NCI-H1417 treated with DMSO at 0.1 percent for 48 hours (cell line): ENCODE data around the gene ITPR1.
"Not testable (repeated sequence)": the region's sequence is repeated elsewhere in the genome, so short reads cannot be mapped to it uniquely, and the experiment has no call there.

Source experiments
- DNase-seq: peaks from one replicate; lab custom pipeline; 2025; lab: John Stamatoyannopoulos, UW

The ITPR1 gene

GRCh38 chr3:4758957-4759656 lies 266.0 kb downstream of the ITPR1 start:
- DNase-seq, result no peak

DNA sequence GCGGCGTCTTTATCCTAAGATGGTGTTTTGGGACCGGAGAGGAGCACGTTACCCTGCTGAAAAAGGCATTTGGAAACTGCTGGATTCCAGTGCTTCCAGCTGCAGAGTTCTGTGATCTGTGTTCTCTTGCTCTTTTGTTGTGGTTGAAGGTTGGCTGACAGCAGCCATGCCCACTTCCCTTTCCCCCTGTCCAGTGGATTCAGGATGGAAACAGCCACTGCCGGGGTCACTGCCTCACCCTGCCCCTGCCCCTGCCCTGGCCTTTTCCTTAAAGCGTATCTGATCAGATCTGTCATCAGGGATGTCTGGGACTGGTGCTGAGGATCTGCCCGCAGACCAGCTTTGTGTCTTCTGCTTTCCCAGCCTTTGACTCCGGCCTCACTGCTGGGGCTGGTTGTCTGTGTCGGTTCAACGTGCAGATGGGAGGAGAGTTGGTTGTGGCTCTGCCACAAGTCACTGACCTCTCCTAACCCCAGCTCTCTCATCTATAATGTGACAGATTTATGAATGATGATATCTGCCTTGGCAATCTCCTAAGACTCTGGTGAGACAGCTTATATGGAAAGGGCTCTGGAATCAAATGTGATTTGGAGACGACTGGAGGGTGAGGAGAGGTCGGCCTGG lies 266.7 kb downstream of the ITPR1 start:
- no peak for DNase-seq

DNA sequence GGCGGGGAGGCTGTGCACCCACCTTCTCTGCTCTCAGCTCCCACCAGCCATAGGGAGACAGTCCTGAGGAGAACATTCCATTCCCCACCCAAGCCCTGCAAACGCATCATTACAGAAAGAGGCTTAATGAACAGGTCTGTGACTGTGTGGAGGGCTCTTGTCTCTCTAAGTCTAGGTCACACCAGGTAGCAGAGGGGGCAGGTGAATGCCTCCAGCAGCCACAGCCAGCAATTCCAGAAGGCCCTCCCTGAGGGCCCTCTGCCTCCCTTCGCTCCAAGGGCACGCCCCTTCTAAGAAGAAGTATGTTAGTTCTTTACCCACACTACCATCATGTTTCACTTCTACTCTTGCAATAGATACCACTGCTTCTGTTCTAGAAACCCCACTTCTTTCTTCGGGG lies 268.6 kb downstream of the ITPR1 start:
- no peak for DNase-seq

GRCh38 chr3:4762481-4763230 lies 269.5 kb downstream of the ITPR1 start:
- not testable (repeated sequence) for DNase-seq

DNA sequence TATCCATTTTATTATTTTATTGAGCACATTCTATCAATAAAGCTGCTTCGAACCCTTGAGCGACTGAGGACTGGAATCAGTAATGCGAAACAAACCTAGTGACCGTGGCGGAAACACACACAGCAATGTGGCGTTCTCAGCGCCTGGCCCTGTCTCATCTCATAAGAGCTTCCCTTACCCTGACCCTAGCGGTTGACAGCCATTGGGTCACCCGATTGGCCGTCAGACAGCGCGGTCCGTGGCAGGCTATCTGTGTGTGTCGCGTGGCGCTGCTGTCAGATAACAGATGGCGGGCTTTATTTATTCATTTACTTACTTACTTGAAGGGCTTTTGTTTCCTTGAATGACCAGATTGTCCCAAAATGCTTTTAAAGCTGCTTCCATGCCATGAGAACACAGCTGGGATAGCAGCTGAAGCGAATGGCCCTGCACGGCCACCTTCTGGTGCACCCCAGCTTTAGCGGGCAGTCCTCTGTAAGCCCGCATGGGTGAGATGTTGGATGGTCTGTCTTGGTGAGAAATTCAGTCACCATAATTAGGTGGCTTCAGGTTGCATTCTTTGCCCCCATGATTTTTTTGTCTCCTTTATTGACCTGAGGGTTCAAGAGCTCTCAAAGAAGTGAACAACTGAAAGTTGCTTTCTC lies 270.6 kb downstream of the ITPR1 start:
- DNase-seq, result no peak

DNA sequence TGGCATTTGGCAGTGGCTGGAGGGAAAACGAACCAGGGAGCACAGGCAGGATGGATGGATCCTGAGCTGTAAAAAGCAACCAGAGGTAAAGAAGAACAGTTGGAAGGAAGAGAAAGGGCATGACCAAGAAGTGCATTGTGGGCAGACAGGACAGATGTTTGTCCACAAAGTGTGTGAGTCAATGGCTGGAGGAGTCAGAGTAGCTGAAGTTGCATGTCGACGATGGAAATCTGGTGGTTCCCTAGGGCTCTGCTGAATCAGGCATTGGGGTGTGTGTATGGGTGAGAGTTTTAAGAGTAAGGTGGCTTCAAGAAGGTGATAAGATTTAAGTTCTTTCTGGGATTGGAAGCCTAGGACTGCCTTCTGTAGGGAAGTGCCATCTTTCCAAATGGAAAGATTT lies 272.1 kb downstream of the ITPR1 start:
- DNase-seq, result no peak

DNA sequence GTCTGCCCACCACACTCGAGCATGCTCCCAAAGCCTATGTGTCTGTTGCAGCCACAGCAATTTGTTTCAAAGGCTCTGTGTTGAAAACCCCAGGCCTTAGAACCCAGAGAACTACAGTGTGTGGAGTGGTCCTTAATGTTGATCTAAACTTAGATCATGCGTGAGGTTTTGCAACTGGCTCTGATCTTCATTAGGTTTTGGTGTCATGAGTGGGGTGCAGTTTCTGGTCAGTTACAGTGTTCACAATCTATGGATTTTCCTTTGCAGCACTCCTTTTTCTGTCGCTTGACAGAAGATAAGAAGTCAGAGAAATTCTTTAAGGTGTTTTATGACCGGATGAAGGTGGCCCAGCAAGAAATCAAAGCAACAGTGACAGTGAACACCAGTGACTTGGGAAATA lies 273.1 kb downstream of the ITPR1 start:
- DNase-seq, result no peak

GRCh38 chr3:4766716-4767499 lies 273.8 kb downstream of the ITPR1 start:
- no peak for DNase-seq

DNA sequence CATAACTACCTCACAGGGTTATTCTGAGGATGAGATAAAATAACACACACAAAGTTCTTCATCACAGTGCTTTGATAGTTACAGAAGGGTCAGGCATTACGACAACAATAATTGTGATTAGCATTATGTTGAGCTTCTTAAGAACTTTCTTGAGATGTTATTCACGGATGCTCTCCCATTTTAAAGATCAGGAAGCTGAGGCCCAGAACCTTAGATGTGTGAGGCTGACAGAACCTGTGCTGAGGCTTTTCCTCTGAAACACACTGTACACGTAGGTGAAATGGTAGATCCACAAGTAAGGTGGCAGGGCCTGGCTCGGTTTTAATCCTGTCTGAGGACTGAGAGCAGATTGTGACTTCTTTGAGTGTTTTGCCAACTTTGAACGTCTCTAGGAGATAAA lies 274.9 kb downstream of the ITPR1 start:
- no peak for DNase-seq

- DNase-seq, result no peak
These were observed 275.4 kb downstream of the ITPR1 start for GRCh38 chr3:4768521-4768920.

- no peak for DNase-seq
These were observed 277.4 kb downstream of the ITPR1 start for GRCh38 chr3:4770561-4770960.

DNA sequence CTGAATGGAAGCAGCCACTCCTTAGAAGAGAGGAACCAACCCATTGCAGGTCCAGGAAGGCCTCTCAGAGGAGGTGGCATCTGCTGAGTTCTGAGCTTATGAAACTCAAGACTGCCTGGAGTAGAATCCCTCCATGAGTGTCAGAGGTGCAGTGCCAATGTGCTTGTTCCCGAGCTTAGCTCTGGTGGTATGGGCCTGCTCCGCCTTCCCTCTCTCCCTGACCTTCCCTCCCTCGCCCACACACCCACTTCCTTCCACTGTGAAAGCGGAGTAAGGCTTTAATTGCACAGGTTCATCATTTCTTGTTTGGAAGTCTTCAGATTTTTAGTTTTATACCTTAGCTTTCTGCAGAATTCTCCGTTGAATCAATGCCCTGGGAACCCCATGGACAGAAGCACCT lies 278.1 kb downstream of the ITPR1 start:
- no peak for DNase-seq

- no peak for DNase-seq
These were observed 279.1 kb downstream of the ITPR1 start for GRCh38 chr3:4772171-4772804.

DNA sequence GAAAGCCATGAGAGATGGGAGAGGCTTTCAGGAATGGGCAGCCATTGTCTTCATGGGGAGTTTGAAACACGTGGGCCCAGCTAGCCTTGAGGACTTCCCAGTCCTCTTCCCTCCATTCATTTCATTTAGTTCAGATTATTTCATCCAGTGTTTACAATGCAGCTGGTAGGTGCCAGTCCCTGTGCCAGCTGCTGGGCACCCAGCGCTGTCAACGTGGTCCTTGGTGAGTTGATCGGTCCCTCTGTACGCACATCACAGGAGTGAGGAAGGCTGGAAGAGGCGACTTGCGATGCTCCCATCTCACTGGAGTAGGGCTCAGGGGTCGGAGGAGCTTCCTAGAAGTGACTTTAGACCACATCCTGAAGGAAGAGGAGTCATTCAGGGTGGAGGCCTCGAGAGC lies 279.7 kb downstream of the ITPR1 start:
- DNase-seq, result no peak

GRCh38 chr3:4773583-4773982 lies 280.4 kb downstream of the ITPR1 start:
- DNase-seq, result no peak

GRCh38 chr3:4774531-4774930 lies 281.4 kb downstream of the ITPR1 start:
- no peak for DNase-seq

- no peak for DNase-seq
These were observed 283.3 kb downstream of the ITPR1 start for GRCh38 chr3:4776399-4776979.

- no peak for DNase-seq
These were observed 283.9 kb downstream of the ITPR1 start for GRCh38 chr3:4776980-4777581.

- no peak for DNase-seq
These were observed 285.0 kb downstream of the ITPR1 start for GRCh38 chr3:4778119-4778518.

GRCh38 chr3:4778740-4779139 lies 285.6 kb downstream of the ITPR1 start:
- DNase-seq, result no peak

DNA sequence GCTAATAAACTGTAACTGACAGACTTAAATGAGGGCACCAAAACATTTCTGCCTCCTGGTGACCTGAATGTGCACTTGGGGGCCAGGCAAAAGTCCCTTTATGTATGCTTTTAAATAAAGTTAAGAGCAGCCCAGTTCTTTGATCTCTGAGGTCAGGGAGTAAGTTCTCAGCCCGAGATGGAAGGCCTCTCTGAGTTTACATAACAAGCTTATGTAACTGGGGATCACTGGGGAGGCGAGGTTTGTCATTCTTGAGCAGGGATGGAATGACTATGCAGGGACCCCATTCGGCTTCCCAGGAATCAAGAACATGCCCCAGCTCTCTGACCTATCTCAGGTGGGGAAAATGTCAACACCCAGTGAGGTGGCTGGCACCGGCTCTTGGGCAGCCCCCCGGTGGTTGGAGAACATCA lies 287.4 kb downstream of the ITPR1 start:
- no peak for DNase-seq
